Kidney glomerular epithelial cell (primary cell): ENCODE results near the gene ELL.
"Not testable (repeated sequence)": the region's sequence is repeated elsewhere in the genome, so short reads cannot be mapped to it uniquely, and the experiment has no call there.

ENCODE experiments used
- DNase-seq: peaks from one replicate; lab custom pipeline; 2025; lab: John Stamatoyannopoulos, UW

Gene ELL

GRCh38 chr19:18531485-18531884 lies 9.6 kb upstream of the ELL start:
- DNase-seq: no peak

GRCh38 chr19:18529782-18530181 lies 7.9 kb upstream of the ELL start:
- DNase-seq: no peak

- DNase-seq: no peak
Observed at GRCh38 chr19:18526316-18526715, 4.4 kb upstream of the ELL start.

- DNase-seq: no peak
Observed at GRCh38 chr19:18523841-18524240, 2.0 kb upstream of the ELL start.

- not testable (repeated sequence) for DNase-seq
Observed at GRCh38 chr19:18522862-18523440, 1.1 kb upstream of the ELL start.

GRCh38 chr19:18522124-18522861 lies 423 bp upstream of the ELL start:
- peak; percentile 100 for DNase-seq

- no peak for DNase-seq
Observed at GRCh38 chr19:18520848-18521691, 800 bp downstream of the ELL start.

- peak; percentile 97 for DNase-seq
Observed at GRCh38 chr19:18519962-18520847, 1.7 kb downstream of the ELL start.

GRCh38 chr19:18518639-18519038 lies 3.2 kb downstream of the ELL start:
- DNase-seq: no peak

GRCh38 chr19:18517606-18518005 lies 4.3 kb downstream of the ELL start:
- DNase-seq: no peak

GRCh38 chr19:18515959-18516358 lies 5.9 kb downstream of the ELL start:
- DNase-seq: no peak

- DNase-seq: peak; percentile 44
Observed at GRCh38 chr19:18514800-18515682, 6.8 kb downstream of the ELL start.

- no peak for DNase-seq
Observed at GRCh38 chr19:18513868-18514267, 8.0 kb downstream of the ELL start.

GRCh38 chr19:18510216-18510615 lies 11.7 kb downstream of the ELL start:
- no peak for DNase-seq

- DNase-seq: no peak
Observed at GRCh38 chr19:18508585-18508984, 13.3 kb downstream of the ELL start.

GRCh38 chr19:18507727-18508440 lies 14.0 kb downstream of the ELL start:
- no peak for DNase-seq

GRCh38 chr19:18507021-18507726 lies 14.7 kb downstream of the ELL start:
- no peak for DNase-seq

GRCh38 chr19:18506101-18506930 lies 15.6 kb downstream of the ELL start:
- DNase-seq: no peak
